K562 (cell line): ENCODE measurements around the gene RGS3. TPM values are rescaled to one million over a fixed set of nuclear protein-coding genes. Genes with fewer than 3 reads are reported as not detected.
A peak's percentile ranks its signal among the peaks of the same experiment; 100 is the strongest.

Source experiments
- ATAC-seq: fragments of 200-7000 bp; cut with Tn5 transposase; 3 replicates; pipeline ENCODE4 v1.9.1; 2020; ENCODE audit warnings: moderate library complexity
- BruUV-seq: library from RNA; stranded (reverse); fragments of 400-500 nt; replicated peaks from 2 replicates; lab custom pipeline; 2021; lab: Mats Ljungman, UMichigan
- CTCF ChIA-PET: fragments of 300-600 bp; formaldehyde crosslinking; extraction: SDS; loops from one replicate; lab custom pipeline; 2021; ENCODE audit warnings: low intra/inter-chr PET ratio; lab: Yijun Ruan, JAX
- POLR2A ChIA-PET: fragments of 300-600, 350-650 bp; sonication (Branson Sonifier 250); formaldehyde crosslinking; extraction: SDS; loops from one replicate; lab custom pipeline; 2021; ENCODE audit warnings: antibody characterized with exemption, inconsistent platforms; lab: Yijun Ruan, JAX
- DNase-seq, 4 experiments: peaks; one replicate each; pipeline versions ENCODE4 v3.0.0 to v3.0.0-alpha.2; 2011 to 2018; ENCODE audit warnings: low spot score in 3 of 4, mixed read lengths in 3 of 4; ENCODE audit errors: extremely low read depth in 1 of 4
- FAIRE-seq: peaks from 2 replicates; lab custom pipeline; 2011; peaks lifted over from hg19 to GRCh38; lab: Jason Lieb, UNC
- H2AFZ ChIP-seq: 2 replicates; pipeline ENCODE4 v1.6.0; 2011; ENCODE audit warnings: low read depth, low read length, control low read depth, inconsistent platforms
- H3K27ac ChIP-seq: fragments of 200-600 bp; 3 replicates; pipeline ENCODE4 v1.8.0; 2011; ENCODE audit warnings: low read depth, mild to moderate bottlenecking, control low read depth, inconsistent platforms, low read length, moderate library complexity, mixed read lengths; ENCODE audit errors: extremely low read depth
- H3K27me3 ChIP-seq, 2 experiments: fragments of 300-600 bp in 1 of 2; 2 replicates in 1 of 2; 3 replicates in 1 of 2; pipeline versions ENCODE4 v1.6.0 to v1.8.0; 2011; ENCODE audit warnings: inconsistent platforms in 2 of 2, low read length in 2 of 2, mild to moderate bottlenecking in 1 of 2, mixed read lengths in 1 of 2, moderate library complexity in 1 of 2; ENCODE audit not compliant: control insufficient read depth in 2 of 2, insufficient read depth in 2 of 2
- H3K36me3 ChIP-seq: fragments of 300-600 bp; 3 replicates; pipeline ENCODE4 v1.8.0; 2011; ENCODE audit warnings: mild to moderate bottlenecking, low read length, inconsistent platforms; ENCODE audit not compliant: control insufficient read depth, insufficient read depth
- H3K4me1 ChIP-seq, 2 experiments: fragments of 200-600 bp in 1 of 2; replicated peaks in 1 of 2; 2 replicates in 1 of 2; 3 replicates in 1 of 2; pipeline versions ENCODE4 v1.5.1 to v1.8.0; 2011; ENCODE audit warnings: inconsistent platforms in 2 of 2, low read length in 2 of 2, mild to moderate bottlenecking in 1 of 2, mixed read lengths in 1 of 2, moderate library complexity in 1 of 2; ENCODE audit not compliant: control insufficient read depth in 2 of 2, insufficient read depth in 2 of 2
- H3K4me2 ChIP-seq: 2 replicates; pipeline ENCODE4 v1.6.1; 2011; ENCODE audit warnings: low read length, control low read depth, inconsistent platforms, mixed read lengths; ENCODE audit not compliant: insufficient read depth
- H3K4me3 ChIP-seq: fragments of 200-600 bp; sonication (generic), shearing (Covaris generic); 2 replicates; pipeline ENCODE4 v1.5.1; 2016; ENCODE audit warnings: control low read depth, inconsistent platforms
- H3K79me2 ChIP-seq: fragments of 200-600 bp; 3 replicates; pipeline ENCODE4 v1.8.0; 2011; ENCODE audit warnings: low read length, inconsistent platforms; ENCODE audit not compliant: control insufficient read depth, insufficient read depth
- H3K9ac ChIP-seq, 2 experiments: 2 replicates each; pipeline versions ENCODE4 v1.6.0 to v1.6.1; 2011; ENCODE audit warnings: low read depth in 2 of 2, low read length in 2 of 2, control low read depth in 1 of 2, inconsistent platforms in 1 of 2, mild to moderate bottlenecking in 1 of 2, mixed read lengths in 1 of 2; ENCODE audit not compliant: insufficient read depth in 1 of 2
- H3K9me1 ChIP-seq: one replicate; pipeline ENCODE4 v1.6.0; 2011; ENCODE audit warnings: inconsistent platforms, mild to moderate bottlenecking, low read length, moderate library complexity; ENCODE audit not compliant: control insufficient read depth, insufficient read depth
- H3K9me3 ChIP-seq: replicated peaks from 2 replicates; pipeline ENCODE4 v1.5.1; 2011; ENCODE audit warnings: low read depth, low read length, inconsistent platforms; ENCODE audit not compliant: control insufficient read depth, insufficient read depth
- H4K20me1 ChIP-seq: replicated peaks from 2 replicates; pipeline ENCODE4 v1.6.1; 2011; ENCODE audit warnings: low read length, inconsistent platforms, mixed read lengths; ENCODE audit not compliant: control insufficient read depth, insufficient read depth
- ATF7 ChIP-seq: fragments of 450-650 bp; IDR thresholded peaks from 2 replicates; pipeline ENCODE4 v1.7.1; 2014; ENCODE audit warnings: mild to moderate bottlenecking, moderate library complexity
- CREM ChIP-seq: IDR thresholded peaks from 2 replicates; pipeline ENCODE4 v1.6.1; 2014; ENCODE audit warnings: antibody characterized with exemption, low read depth
- DMBX1 ChIP-seq: fragments of 250-450 bp; sonication (Bioruptor Pico); IDR thresholded peaks from 2 replicates; pipeline ENCODE4 v1.8.0; 2022; ENCODE audit warnings: inconsistent platforms, mild to moderate bottlenecking, moderate library complexity, borderline replicate concordance
- MAFK ChIP-seq: IDR thresholded peaks from 2 replicates; pipeline ENCODE4 v1.6.1; 2011; ENCODE audit warnings: low read length, improper control_type of control experiment
- NFE2 ChIP-seq: IDR thresholded peaks from 2 replicates; pipeline ENCODE4 v1.6.1; 2014; ENCODE audit warnings: antibody characterized with exemption, low read depth
- NFXL1 ChIP-seq: fragments of 450-650 bp; formaldehyde crosslinking; IDR thresholded peaks from 2 replicates; pipeline ENCODE4 v1.4.0; 2021; ENCODE audit warnings: mild to moderate bottlenecking
- PRMT5 ChIP-seq: sonication (generic); formaldehyde crosslinking; IDR thresholded peaks from 2 replicates; pipeline ENCODE4 v1.5.0; 2020; ENCODE audit warnings: missing genetic modification reagents
- SAP30 ChIP-seq: fragments of 200-600 bp; sonication (generic); IDR thresholded peaks from 2 replicates; pipeline ENCODE4 v1.6.1; 2012; ENCODE audit warnings: borderline replicate concordance, low read depth, mild to moderate bottlenecking, moderate library complexity, low read length, control low read depth, inconsistent platforms; ENCODE audit not compliant: insufficient read depth, poor library complexity, severe bottlenecking
- TCF7L2 ChIP-seq: fragments of 150-350 bp; IDR thresholded peaks from 2 replicates; pipeline ENCODE4 v1.6.1; 2016; ENCODE audit warnings: low read depth, mild to moderate bottlenecking, low read length, moderate library complexity
- YBX1 ChIP-seq: fragments of 450-650 bp; IDR thresholded peaks from 2 replicates; pipeline ENCODE4 v1.7.1; 2016; ENCODE audit warnings: mild to moderate bottlenecking
- ZNF140 ChIP-seq: fragments of 250-450 bp; sonication (Bioruptor Pico); IDR thresholded peaks from 2 replicates; pipeline ENCODE4 v1.8.0; 2021; ENCODE audit warnings: moderate library complexity, mild to moderate bottlenecking, inconsistent platforms
- ZNF175 ChIP-seq: fragments of 200-800 bp; sonication (Bioruptor generic); IDR thresholded peaks from 2 replicates; pipeline ENCODE4 v1.6.1; 2016; ENCODE audit warnings: low read depth, mild to moderate bottlenecking, missing genetic modification characterization, missing compliant biosample characterization
- WGBS: fragments of 100-300 bp; shearing (Covaris generic); methylation state at CpG from one replicate; pipeline ENCODE4 v1.1.6; 2016; ENCODE audit warnings: low coverage, mixed read lengths; ENCODE audit not compliant: insufficient coverage; ENCODE audit errors: missing lambda C conversion rate; 5-methylcytosine and 5-hydroxymethylcytosine counted together
- in situ Hi-C: fragments of 300-500 bp; cut with MboI; formaldehyde crosslinking; loops from 4 replicates; pipeline ENCODE4 v1.15.0; 2018; ENCODE audit warnings: inconsistent platforms, mixed read lengths
- intact Hi-C: fragments of 100-400 bp; cut with micrococcal nuclease; formaldehyde crosslinking; loops from 2 replicates; pipeline ENCODE4 v1.14.2; 2022
- polyA plus RNA-seq, 8 experiments: library from polyadenylated mRNA; depleted of rRNA in 4 of 8; stranded (reverse) in 5 of 8; unstranded in 3 of 8; fragments of >200 nt; fragmentation: Nextera tagmentation in 2 of 8; fragmentation: Illumina TruSeq in 1 of 8; extraction: Ambion mirVana in 2 of 8; extraction: Trizol in 1 of 8; gene quantifications; 2 replicates each; pipeline versions ENCODE4 v1.2.1 to v1.2.3, GENCODE V29; 2011 to 2014; ENCODE audit warnings: inconsistent platforms in 1 of 8, missing spikeins in 1 of 8
- total RNA-seq, 7 experiments: library from RNA; depleted of rRNA in 6 of 7; stranded (reverse); fragments of >200 nt in 6 of 7; fragmentation: Illumina TruSeq in 2 of 7; extraction: Trizol in 2 of 7; gene quantifications; 2 replicates each; pipeline versions ENCODE4 v1.2.1 to v1.2.3, GENCODE V29; 2011 to 2021; ENCODE audit warnings: low replicate concordance in 1 of 7
- TF ChIP-seq, protein P1 (sequence below): fragments of 450-650 bp; formaldehyde crosslinking; IDR thresholded peaks from 2 replicates; pipeline ENCODE4 v1.4.0; 2020; ENCODE audit warnings: mild to moderate bottlenecking, moderate library complexity

RGS3 gene
- total and polyA plus RNA-seq, 9 of the 15 experiments (the other 6 are each of a cell fraction or from before 2014, with no cell fraction given), result 0.08 to 2.9 (median 0.95) TPM

DNA sequence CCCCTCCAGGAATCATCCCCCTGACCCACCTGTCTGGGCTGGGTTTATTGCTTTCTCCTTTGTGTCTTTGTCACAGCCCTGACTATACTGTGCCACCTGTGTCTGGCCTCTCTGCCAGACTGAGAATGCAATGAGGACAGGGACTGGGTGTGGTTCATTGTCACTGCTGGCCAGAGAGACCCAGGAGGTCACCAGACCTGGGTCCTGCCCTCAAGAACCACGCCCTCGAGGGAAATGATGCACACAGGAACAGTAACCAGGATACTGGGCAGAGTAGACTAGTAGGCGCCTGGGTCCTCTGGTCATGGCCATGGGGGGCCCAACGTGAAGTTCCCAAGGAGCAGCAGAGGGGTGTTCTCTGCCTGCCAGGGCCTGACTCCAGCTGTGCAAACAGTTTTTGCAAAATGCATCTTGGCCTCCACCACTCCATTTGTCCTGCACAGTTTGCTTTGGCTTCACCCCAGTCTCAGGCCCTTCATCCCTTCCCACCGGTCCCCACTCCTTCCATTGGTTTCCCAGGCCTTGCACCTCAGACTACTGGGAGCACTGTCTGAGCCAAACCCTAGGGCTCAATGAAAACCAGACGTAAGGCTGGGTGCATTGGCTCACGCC, 17.8 kb downstream of the RGS3 start:
- H3K36me3 ChIP-seq, result no peaks in the 10 kb centered on the region
- in situ Hi-C loops (no loop called here), intact Hi-C loops (no loop called here)
- H3K9me3 ChIP-seq, result no peaks in the 10 kb centered on the region
- DNase-seq (no peak), ATAC-seq (no peak), FAIRE-seq (no peak)
- ChIA-PET CTCF (no interaction called here), POLR2A (no interaction called here)
- H3K4me3 ChIP-seq, result no peak overlapping the region
- TF ChIP-seq PRMT5 (CRISPR knock-in tag) (no peak), SAP30 (no peak), ATF7 (no peak), YBX1 (no peak)
- no peak overlapping the region for H3K4me2 ChIP-seq
- no TSS peak for BruUV-seq
- H3K4me1 ChIP-seq, result no peaks in the 10 kb centered on the region
- H3K27me3 ChIP-seq, result peaks cover 29 to 61% of the 10 kb centered on the region in 2 experiments; a peak in 4 of 5 replicates
- H3K27ac ChIP-seq, result no peak overlapping the region
- H3K9ac ChIP-seq, result no peak overlapping the region
- 7% methylated on average over 7 of the region's 7 CpGs for WGBS
- H3K79me2 ChIP-seq, result no peaks in the 10 kb centered on the region
- H4K20me1 ChIP-seq, result no peaks in the 10 kb centered on the region; the same call in 1 of the 2 replicates
- no peaks in the 10 kb centered on the region for H3K9me1 ChIP-seq
- no peak overlapping the region for H2AFZ ChIP-seq

DNA sequence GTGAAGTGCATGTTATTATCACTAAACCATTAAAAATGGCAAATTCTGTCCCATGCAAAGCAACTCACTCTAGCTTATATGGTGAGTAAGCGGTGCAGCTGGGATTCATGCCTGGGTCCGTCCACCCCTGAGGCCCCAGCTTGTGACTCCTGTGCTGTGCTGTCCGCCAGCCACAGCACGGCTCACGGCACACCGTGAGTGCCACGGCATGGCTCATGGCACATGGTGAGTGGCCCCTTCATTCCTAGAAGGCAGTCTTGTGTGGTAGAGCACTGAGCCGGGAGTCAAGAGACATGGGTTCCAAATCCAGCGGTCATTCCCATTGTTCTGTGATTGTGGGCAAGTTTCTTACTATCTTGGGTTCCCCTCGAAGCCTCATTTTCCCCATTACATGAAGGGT, 18.8 kb downstream of the RGS3 start:
- H2AFZ ChIP-seq, result no peak overlapping the region
- BruUV-seq, result no TSS peak
- H3K27me3 ChIP-seq, result peaks cover 25 to 57% of the 10 kb centered on the region in 2 experiments
- POLR2A ChIA-PET, result no interaction called here
- H3K36me3 ChIP-seq, result no peaks in the 10 kb centered on the region
- no peaks in the 10 kb centered on the region for H3K4me1 ChIP-seq
- no peak overlapping the region for H3K4me2 ChIP-seq
- in situ Hi-C loops, result no loop called here
- 0 out of 4 replicates have a peak overlapping the region, but pooled peaks of 1 of the 2 experiments have one; percentile 53 for H3K9ac ChIP-seq
- H3K9me3 ChIP-seq, result no peaks in the 10 kb centered on the region
- intact Hi-C loops, result no loop called here
- ATAC-seq, result no peak
- no peak for FAIRE-seq
- CTCF ChIA-PET, result no interaction called here
- DNase-seq, result no peak
- no peak overlapping the region for H3K27ac ChIP-seq
- no peak for TF ChIP-seq TCF7L2
- no peak for TF ChIP-seq CREM
- TF ChIP-seq, protein P1, sequence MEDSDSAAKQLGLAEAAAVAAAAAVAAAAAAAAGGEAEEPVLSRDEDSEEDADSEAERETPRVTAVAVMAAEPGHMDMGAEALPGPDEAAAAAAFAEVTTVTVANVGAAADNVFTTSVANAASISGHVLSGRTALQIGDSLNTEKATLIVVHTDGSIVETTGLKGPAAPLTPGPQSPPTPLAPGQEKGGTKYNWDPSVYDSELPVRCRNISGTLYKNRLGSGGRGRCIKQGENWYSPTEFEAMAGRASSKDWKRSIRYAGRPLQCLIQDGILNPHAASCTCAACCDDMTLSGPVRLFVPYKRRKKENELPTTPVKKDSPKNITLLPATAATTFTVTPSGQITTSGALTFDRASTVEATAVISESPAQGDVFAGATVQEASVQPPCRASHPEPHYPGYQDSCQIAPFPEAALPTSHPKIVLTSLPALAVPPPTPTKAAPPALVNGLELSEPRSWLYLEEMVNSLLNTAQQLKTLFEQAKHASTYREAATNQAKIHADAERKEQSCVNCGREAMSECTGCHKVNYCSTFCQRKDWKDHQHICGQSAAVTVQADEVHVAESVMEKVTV (CRISPR knock-in tag), result no peak
- no peak for TF ChIP-seq NFE2
- no peak for TF ChIP-seq MAFK
- TF ChIP-seq ZNF140, result no peak
- TF ChIP-seq ZNF175 (CRISPR knock-in tag), result no peak
- no peak for TF ChIP-seq DMBX1
- no peak for TF ChIP-seq NFXL1 (CRISPR knock-in tag)
- WGBS, result 16% methylated on average over 10 of the region's 10 CpGs
- H3K9me1 ChIP-seq, result no peaks in the 10 kb centered on the region
- H4K20me1 ChIP-seq, result no peaks in the 10 kb centered on the region; the same call in 1 of the 2 replicates
- H3K4me3 ChIP-seq, result no peak overlapping the region
- H3K79me2 ChIP-seq, result no peaks in the 10 kb centered on the region
